T-helper 9 cell (primary cell): ENCODE results near the gene ZC3H11A.
A peak's percentile ranks its signal among the peaks of the same experiment; 100 is the strongest.
"Not testable (repeated sequence)": the region's sequence is repeated elsewhere in the genome, so short reads cannot be mapped to it uniquely, and the experiment has no call there.

Experiments
- DNase-seq: peaks from one replicate; pipeline ENCODE4 v3.0.0-alpha.2; 2020
- total RNA-seq, 2 donors: gene quantifications; one replicate each; lab custom pipeline; 2026; lab: John Stamatoyannopoulos, UW

ZC3H11A gene
- total RNA-seq = 2.1 to 3.9 reads per million in 2 donors

- peak; percentile 97 for DNase-seq
These were observed at the start of gene ZC3H11A, which contains the start of gene ZBED6 for GRCh38 chr1:203795441-203796235. ZC3H11A (plus strand) TSS chr1:203795623; CDS start chr1:203817071, 21,448 bp downstream. ZBED6 (plus strand) TSS chr1:203795623; CDS start chr1:203797523, 1,900 bp downstream.

- DNase-seq = no peak
These were observed 49.1 kb upstream of the ZC3H11A start for GRCh38 chr1:203746281-203746680.

- no peak for DNase-seq
These were observed 44.4 kb upstream of the ZC3H11A start for GRCh38 chr1:203751051-203751450.

- DNase-seq = not testable (repeated sequence)
These were observed 43.6 kb upstream of the ZC3H11A start for GRCh38 chr1:203751618-203752361.

GRCh38 chr1:203754455-203754864 lies 41.0 kb upstream of the ZC3H11A start:
- DNase-seq = no peak

GRCh38 chr1:203756036-203756435 lies 39.4 kb upstream of the ZC3H11A start:
- no peak for DNase-seq

- not testable (repeated sequence) for DNase-seq
These were observed 36.7 kb upstream of the ZC3H11A start for GRCh38 chr1:203758749-203759148.

GRCh38 chr1:203760506-203760905 lies 34.9 kb upstream of the ZC3H11A start:
- DNase-seq = no peak

GRCh38 chr1:203761958-203762357 lies 33.5 kb upstream of the ZC3H11A start:
- DNase-seq = not testable (repeated sequence)

- DNase-seq = no peak
These were observed 31.9 kb upstream of the ZC3H11A start for GRCh38 chr1:203763505-203763904.

GRCh38 chr1:203764105-203765028 lies 31.1 kb upstream of the ZC3H11A start:
- DNase-seq = no peak

GRCh38 chr1:203765029-203765837 lies 30.2 kb upstream of the ZC3H11A start, which contains the start of gene LAX1:
LAX1 (plus strand) TSS chr1:203765183; CDS start chr1:203765566, 383 bp downstream.
- peak; percentile 53 for DNase-seq

- DNase-seq = no peak
These were observed 27.2 kb upstream of the ZC3H11A start for GRCh38 chr1:203768256-203768655.

- DNase-seq = no peak
These were observed 25.7 kb upstream of the ZC3H11A start for GRCh38 chr1:203769505-203770343.

GRCh38 chr1:203771901-203772301 lies 23.5 kb upstream of the ZC3H11A start:
- DNase-seq = no peak

- DNase-seq = no peak
These were observed 22.6 kb upstream of the ZC3H11A start for GRCh38 chr1:203772836-203773235.

- no peak for DNase-seq
These were observed 18.8 kb upstream of the ZC3H11A start for GRCh38 chr1:203776636-203777035.

GRCh38 chr1:203777596-203777995 lies 17.8 kb upstream of the ZC3H11A start:
- no peak for DNase-seq

- DNase-seq = no peak
These were observed 17.3 kb upstream of the ZC3H11A start for GRCh38 chr1:203778146-203778545.

- DNase-seq = no peak
These were observed 16.6 kb upstream of the ZC3H11A start for GRCh38 chr1:203778789-203779188.

- DNase-seq = no peak
These were observed 13.5 kb upstream of the ZC3H11A start for GRCh38 chr1:203781962-203782361.
